IPS-18a (cell line): ENCODE data around the gene C3orf80.
"Not testable (repeated sequence)": the region's sequence is repeated elsewhere in the genome, so short reads cannot be mapped to it uniquely, and the experiment has no call there.

Source experiments
- H3K27ac ChIP-seq: one replicate; pipeline ENCODE4 v1.5.1; 2013; ENCODE audit warnings: low read length
- H3K27me3 ChIP-seq: one replicate; pipeline ENCODE4 v1.6.1; 2013; ENCODE audit warnings: mild to moderate bottlenecking, low read length; ENCODE audit not compliant: control insufficient read depth, insufficient read depth
- H3K36me3 ChIP-seq: one replicate; pipeline ENCODE4 v1.6.1; 2013; ENCODE audit warnings: low read depth, low read length; ENCODE audit not compliant: control insufficient read depth
- H3K4me1 ChIP-seq: one replicate; pipeline ENCODE4 v1.6.1; 2013; ENCODE audit warnings: low read depth, low read length; ENCODE audit not compliant: control insufficient read depth
- H3K4me3 ChIP-seq: one replicate; pipeline ENCODE4 v1.5.1; 2013; ENCODE audit warnings: low read length
- H3K9ac ChIP-seq: one replicate; pipeline ENCODE4 v1.6.1; 2013; ENCODE audit warnings: mild to moderate bottlenecking, low read length, moderate library complexity
- H3K9me3 ChIP-seq: one replicate; pipeline ENCODE4 v1.6.1; 2013; ENCODE audit warnings: low read depth, low read length; ENCODE audit not compliant: control insufficient read depth

The C3orf80 gene

GRCh38 chr3:160218136-160218535, 7.1 kb upstream of the C3orf80 start:
- H3K27ac ChIP-seq, result no peak overlapping the region
- H3K9ac ChIP-seq, result no peak overlapping the region
- peaks cover 5% of the 10 kb centered on the region for H3K4me1 ChIP-seq
- H3K36me3 ChIP-seq, result no peaks in the 10 kb centered on the region
- no peak overlapping the region for H3K4me3 ChIP-seq
- H3K9me3 ChIP-seq, result no peaks in the 10 kb centered on the region
- H3K27me3 ChIP-seq, result peaks cover 6% of the 10 kb centered on the region

GRCh38 chr3:160220038-160220437, 5.2 kb upstream of the C3orf80 start:
- Histone ChIP-seq H3K4me1 (peaks cover 5% of the 10 kb centered on the region), H3K27me3 (peaks cover 25% of the 10 kb centered on the region), H3K36me3 (no peaks in the 10 kb centered on the region), H3K27ac (no peak overlapping the region), H3K9ac (no peak overlapping the region), H3K9me3 (no peaks in the 10 kb centered on the region), H3K4me3 (no peak overlapping the region)

GRCh38 chr3:160221019-160221418, 4.2 kb upstream of the C3orf80 start:
- no peaks in the 10 kb centered on the region for H3K36me3 ChIP-seq
- no peaks in the 10 kb centered on the region for H3K9me3 ChIP-seq
- H3K27me3 ChIP-seq, result peaks cover 35% of the 10 kb centered on the region
- no peak overlapping the region for H3K9ac ChIP-seq
- no peak overlapping the region for H3K4me3 ChIP-seq
- no peak overlapping the region for H3K27ac ChIP-seq
- peaks cover 5% of the 10 kb centered on the region for H3K4me1 ChIP-seq

GRCh38 chr3:160224256-160224655, 966 bp upstream of the C3orf80 start:
- Histone ChIP-seq H3K27me3 (peaks cover 65% of the 10 kb centered on the region), H3K4me3 (peak overlapping the region; percentile 47), H3K9ac (no peak overlapping the region), H3K9me3 (no peaks in the 10 kb centered on the region), H3K4me1 (peaks cover 4% of the 10 kb centered on the region), H3K36me3 (no peaks in the 10 kb centered on the region), H3K27ac (no peak overlapping the region)

- no peaks in the 10 kb centered on the region for H3K9me3 ChIP-seq
- no peak overlapping the region for H3K9ac ChIP-seq
- H3K27me3 ChIP-seq, result peaks cover 65% of the 10 kb centered on the region
- H3K36me3 ChIP-seq, result no peaks in the 10 kb centered on the region
- no peak overlapping the region for H3K27ac ChIP-seq
- peak overlapping the region; percentile 47 for H3K4me3 ChIP-seq
- H3K4me1 ChIP-seq, result peaks cover 4% of the 10 kb centered on the region
Observed at GRCh38 chr3:160224811-160225175, 429 bp upstream of the C3orf80 start.

- Histone ChIP-seq H3K36me3 (no peaks in the 10 kb centered on the region), H3K27ac (no peak overlapping the region), H3K4me1 (peaks cover 4% of the 10 kb centered on the region), H3K27me3 (peaks cover 65% of the 10 kb centered on the region), H3K4me3 (peak overlapping the region; percentile 47), H3K9me3 (no peaks in the 10 kb centered on the region), H3K9ac (no peak overlapping the region)
Observed at GRCh38 chr3:160226026-160226907, 1.0 kb downstream of the C3orf80 start.

- H3K4me3 ChIP-seq, result no peak overlapping the region
- H3K4me1 ChIP-seq, result peaks cover 4% of the 10 kb centered on the region
- no peak overlapping the region for H3K9ac ChIP-seq
- no peaks in the 10 kb centered on the region for H3K9me3 ChIP-seq
- peaks cover 65% of the 10 kb centered on the region for H3K27me3 ChIP-seq
- no peaks in the 10 kb centered on the region for H3K36me3 ChIP-seq
- H3K27ac ChIP-seq, result no peak overlapping the region
Observed at GRCh38 chr3:160227419-160227818, 2.2 kb downstream of the C3orf80 start.

- peaks cover 20% of the 10 kb centered on the region for H3K27me3 ChIP-seq
- H3K9me3 ChIP-seq, result no peaks in the 10 kb centered on the region
- no peaks in the 10 kb centered on the region for H3K4me1 ChIP-seq
- no peak overlapping the region for H3K27ac ChIP-seq
- no peak overlapping the region for H3K9ac ChIP-seq
- no peaks in the 10 kb centered on the region for H3K36me3 ChIP-seq
- H3K4me3 ChIP-seq, result no peak overlapping the region
Observed at GRCh38 chr3:160232014-160232413, 6.8 kb downstream of the C3orf80 start.

- not testable (repeated sequence) for H3K9me3 ChIP-seq, H3K36me3 ChIP-seq, H3K4me3 ChIP-seq, H3K9ac ChIP-seq, H3K4me1 ChIP-seq, H3K27me3 ChIP-seq, H3K27ac ChIP-seq
Observed at GRCh38 chr3:160240719-160241118, 15.5 kb downstream of the C3orf80 start.

GRCh38 chr3:160245261-160245800, 20.1 kb downstream of the C3orf80 start:
- no peaks in the 10 kb centered on the region for H3K4me1 ChIP-seq
- H3K4me3 ChIP-seq, result no peak overlapping the region
- no peaks in the 10 kb centered on the region for H3K36me3 ChIP-seq
- H3K9ac ChIP-seq, result no peak overlapping the region
- no peaks in the 10 kb centered on the region for H3K27me3 ChIP-seq
- H3K9me3 ChIP-seq, result no peaks in the 10 kb centered on the region
- H3K27ac ChIP-seq, result no peak overlapping the region

- Histone ChIP-seq H3K9ac (no peak overlapping the region), H3K27ac (no peak overlapping the region), H3K27me3 (no peaks in the 10 kb centered on the region), H3K9me3 (no peaks in the 10 kb centered on the region), H3K36me3 (no peaks in the 10 kb centered on the region), H3K4me3 (no peak overlapping the region), H3K4me1 (no peaks in the 10 kb centered on the region)
Observed at GRCh38 chr3:160247766-160248165, 22.5 kb downstream of the C3orf80 start.

GRCh38 chr3:160253298-160253697, 28.1 kb downstream of the C3orf80 start:
- no peak overlapping the region for H3K9ac ChIP-seq
- H3K4me1 ChIP-seq, result no peaks in the 10 kb centered on the region
- no peak overlapping the region for H3K27ac ChIP-seq
- no peaks in the 10 kb centered on the region for H3K36me3 ChIP-seq
- no peaks in the 10 kb centered on the region for H3K9me3 ChIP-seq
- H3K4me3 ChIP-seq, result no peak overlapping the region
- H3K27me3 ChIP-seq, result no peaks in the 10 kb centered on the region
